GM23338 (cell line): ENCODE results near the gene TAF6L.

Experiments
- EZH2 ChIP-seq: fragments of 200-600 bp; sonication (generic); IDR thresholded peaks from one replicate; pipeline ENCODE4 v1.8.0; 2017; ENCODE audit warnings: antibody characterized with exemption, mild to moderate bottlenecking, low read depth; ENCODE audit not compliant: unreplicated experiment
- TF ChIP-seq, protein P1 (sequence below), 2 experiments: fragments of 200-600 bp in 1 of 2; sonication (generic) in 1 of 2; conservative IDR thresholded peaks; 2 replicates each; pipeline versions ENCODE4 v1.5.1 to v1.6.1; 2016 to 2017; ENCODE audit warnings: antibody characterized with exemption in 2 of 2, low read depth in 2 of 2, mild to moderate bottlenecking in 2 of 2, moderate library complexity in 1 of 2

DNA sequence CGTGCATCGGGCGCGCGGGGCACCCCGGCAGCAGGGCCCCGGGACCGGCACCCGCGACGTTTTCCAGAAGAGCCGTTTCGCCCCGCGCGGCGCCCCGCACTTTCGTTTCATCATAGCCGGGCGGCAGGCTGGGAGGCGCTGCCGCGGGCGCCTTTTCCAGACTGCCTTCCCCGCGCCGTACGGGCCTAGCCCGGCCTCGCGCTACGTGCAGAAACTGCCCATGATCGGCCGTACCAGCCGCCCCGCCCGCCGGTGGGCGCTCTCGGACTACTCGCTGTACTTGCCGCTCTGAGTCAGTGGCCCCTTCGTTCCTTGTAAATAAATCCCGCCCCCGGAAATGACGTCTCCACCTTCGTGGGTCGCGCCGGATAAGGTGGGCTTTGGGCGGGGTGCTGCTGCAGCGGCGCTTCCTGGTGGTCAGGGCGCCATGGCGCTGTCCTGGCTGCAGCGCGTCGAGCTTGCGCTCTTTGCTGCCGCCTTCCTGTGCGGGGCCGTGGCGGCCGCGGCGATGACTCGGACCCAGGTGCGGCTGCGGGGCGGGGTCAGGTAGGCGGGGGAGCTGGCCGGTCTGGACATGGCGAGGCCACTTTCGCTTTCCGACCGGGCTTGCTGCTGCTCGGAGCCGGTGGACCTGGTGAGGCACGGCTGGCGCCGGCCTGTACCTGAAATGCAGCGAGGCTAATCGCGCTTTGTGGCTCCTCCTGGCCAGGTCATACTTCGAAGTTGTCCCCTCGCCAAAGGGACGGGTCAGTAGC lies 16.0 kb downstream of the TAF6L start, which contains the start of gene TMEM179B:
- TF ChIP-seq, protein P1, sequence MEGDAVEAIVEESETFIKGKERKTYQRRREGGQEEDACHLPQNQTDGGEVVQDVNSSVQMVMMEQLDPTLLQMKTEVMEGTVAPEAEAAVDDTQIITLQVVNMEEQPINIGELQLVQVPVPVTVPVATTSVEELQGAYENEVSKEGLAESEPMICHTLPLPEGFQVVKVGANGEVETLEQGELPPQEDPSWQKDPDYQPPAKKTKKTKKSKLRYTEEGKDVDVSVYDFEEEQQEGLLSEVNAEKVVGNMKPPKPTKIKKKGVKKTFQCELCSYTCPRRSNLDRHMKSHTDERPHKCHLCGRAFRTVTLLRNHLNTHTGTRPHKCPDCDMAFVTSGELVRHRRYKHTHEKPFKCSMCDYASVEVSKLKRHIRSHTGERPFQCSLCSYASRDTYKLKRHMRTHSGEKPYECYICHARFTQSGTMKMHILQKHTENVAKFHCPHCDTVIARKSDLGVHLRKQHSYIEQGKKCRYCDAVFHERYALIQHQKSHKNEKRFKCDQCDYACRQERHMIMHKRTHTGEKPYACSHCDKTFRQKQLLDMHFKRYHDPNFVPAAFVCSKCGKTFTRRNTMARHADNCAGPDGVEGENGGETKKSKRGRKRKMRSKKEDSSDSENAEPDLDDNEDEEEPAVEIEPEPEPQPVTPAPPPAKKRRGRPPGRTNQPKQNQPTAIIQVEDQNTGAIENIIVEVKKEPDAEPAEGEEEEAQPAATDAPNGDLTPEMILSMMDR (conservative IDR thresholded peaks at IDR 0.05; ENCODE audit: low read depth in 2 of 2): peak; percentile 26 to 64; a peak in 3 of 4 replicates
- no peak for TF ChIP-seq EZH2
